NCI-H146 treated with DMSO at 0.1 percent for 48 hours (cell line): Measurements from ENCODE around the gene RYR2.
A peak's percentile ranks its signal among the peaks of the same experiment; 100 is the strongest.
"Not testable (repeated sequence)": the region's sequence is repeated elsewhere in the genome, so short reads cannot be mapped to it uniquely, and the experiment has no call there.

ENCODE experiments used
- DNase-seq: peaks from one replicate; lab custom pipeline; 2025; ENCODE audit not compliant: unreplicated experiment; lab: John Stamatoyannopoulos, UW

The RYR2 gene

GRCh38 chr1:237320890-237321289 is 278.9 kb downstream of the RYR2 start:
- no peak for DNase-seq

GRCh38 chr1:237324226-237324625 is 282.2 kb downstream of the RYR2 start:
- no peak for DNase-seq

GRCh38 chr1:237327061-237327460 is 285.1 kb downstream of the RYR2 start:
- DNase-seq, result no peak

- no peak for DNase-seq
Measured at GRCh38 chr1:237340892-237341291, 298.9 kb downstream of the RYR2 start.

GRCh38 chr1:237341391-237341790 is 299.4 kb downstream of the RYR2 start:
- no peak for DNase-seq

- DNase-seq, result no peak
Measured at GRCh38 chr1:237342730-237343129, 300.7 kb downstream of the RYR2 start.

- DNase-seq, result no peak
Measured at GRCh38 chr1:237352747-237353146, 310.8 kb downstream of the RYR2 start.

GRCh38 chr1:237353918-237354317 is 311.9 kb downstream of the RYR2 start:
- DNase-seq, result no peak

- no peak for DNase-seq
Measured at GRCh38 chr1:237355022-237355421, 313.0 kb downstream of the RYR2 start.

GRCh38 chr1:237358555-237358954 is 316.6 kb downstream of the RYR2 start:
- DNase-seq, result no peak

GRCh38 chr1:237367758-237368157 is 325.8 kb downstream of the RYR2 start:
- DNase-seq, result no peak

GRCh38 chr1:237371477-237371876 is 329.5 kb downstream of the RYR2 start:
- DNase-seq, result not testable (repeated sequence)

- no peak for DNase-seq
Measured at GRCh38 chr1:237383791-237384190, 341.8 kb downstream of the RYR2 start.

- no peak for DNase-seq
Measured at GRCh38 chr1:237384213-237384612, 342.2 kb downstream of the RYR2 start.

- peak; percentile 3 for DNase-seq
Measured at GRCh38 chr1:237386362-237387143, 344.6 kb downstream of the RYR2 start.

- DNase-seq, result no peak
Measured at GRCh38 chr1:237387144-237387505, 345.1 kb downstream of the RYR2 start.

GRCh38 chr1:237390823-237391222 is 348.8 kb downstream of the RYR2 start:
- no peak for DNase-seq

GRCh38 chr1:237393632-237394031 is 351.6 kb downstream of the RYR2 start:
- no peak for DNase-seq

GRCh38 chr1:237394281-237394680 is 352.3 kb downstream of the RYR2 start:
- no peak for DNase-seq

- no peak for DNase-seq
Measured at GRCh38 chr1:237396426-237396825, 354.4 kb downstream of the RYR2 start.

- no peak for DNase-seq
Measured at GRCh38 chr1:237398751-237399150, 356.8 kb downstream of the RYR2 start.

GRCh38 chr1:237405912-237406311 is 363.9 kb downstream of the RYR2 start:
- no peak for DNase-seq

GRCh38 chr1:237411621-237412020 is 369.6 kb downstream of the RYR2 start:
- DNase-seq, result no peak
